Tibial artery (tissue), 4 donors: ENCODE measurements around the gene SLC39A11.

Experiments used
- DNase-seq, 2 donors: peaks; one replicate each; pipeline ENCODE4 v3.0.0-alpha.2; 2019
- H3K27ac ChIP-seq, 2 donors: fragments of 200-600 bp; sonication (generic) in 1 of 2; 1 replicate in 1 of 2; 2 replicates in 1 of 2; pipeline ENCODE4 v1.5.1; 2018 to 2019; ENCODE audit warnings: mild to moderate bottlenecking in 1 of 2
- H3K27me3 ChIP-seq, 2 donors: fragments of 200-600 bp; sonication (generic) in 1 of 2; one replicate each; pipeline versions ENCODE4 v1.5.1 to v1.6.0; 2016 to 2019
- H3K36me3 ChIP-seq, 3 donors: fragments of 200-600 bp; sonication (generic) in 2 of 3; one replicate each; pipeline ENCODE4 v1.5.1; 2016 to 2019; ENCODE audit warnings: mild to moderate bottlenecking in 2 of 3
- H3K4me1 ChIP-seq, 4 donors: fragments of 200-600 bp; sonication (generic) in 2 of 4; 1 replicate in 3 of 4; 2 replicates in 1 of 4; pipeline ENCODE4 v1.5.1; 2016 to 2019
- H3K4me3 ChIP-seq, 2 donors: fragments of 200-600 bp; sonication (generic) in 1 of 2; 1 replicate in 1 of 2; 2 replicates in 1 of 2; pipeline ENCODE4 v1.5.1; 2018 to 2019; ENCODE audit warnings: mild to moderate bottlenecking in 2 of 2
- H3K9me3 ChIP-seq, 3 donors: fragments of 200-600 bp; sonication (generic) in 1 of 3; one replicate each; pipeline ENCODE4 v1.5.1; 2016 to 2019
- intact Hi-C: fragments of 100-400 bp; cut with DNase I; formaldehyde crosslinking; loops from one replicate; pipeline ENCODE4 v1.15.0; 2023; ENCODE audit warnings: low total_unique reads
- TF ChIP-seq, protein P1 (sequence below), 2 experiments: fragments of 200-600 bp in 1 of 2; fragments of 450-650 bp in 1 of 2; IDR thresholded peaks; one replicate each; pipeline ENCODE4 v1.5.1; 2017 to 2019; ENCODE audit warnings: antibody characterized with exemption in 2 of 2, mild to moderate bottlenecking in 1 of 2, moderate library complexity in 1 of 2

Gene SLC39A11

DNA sequence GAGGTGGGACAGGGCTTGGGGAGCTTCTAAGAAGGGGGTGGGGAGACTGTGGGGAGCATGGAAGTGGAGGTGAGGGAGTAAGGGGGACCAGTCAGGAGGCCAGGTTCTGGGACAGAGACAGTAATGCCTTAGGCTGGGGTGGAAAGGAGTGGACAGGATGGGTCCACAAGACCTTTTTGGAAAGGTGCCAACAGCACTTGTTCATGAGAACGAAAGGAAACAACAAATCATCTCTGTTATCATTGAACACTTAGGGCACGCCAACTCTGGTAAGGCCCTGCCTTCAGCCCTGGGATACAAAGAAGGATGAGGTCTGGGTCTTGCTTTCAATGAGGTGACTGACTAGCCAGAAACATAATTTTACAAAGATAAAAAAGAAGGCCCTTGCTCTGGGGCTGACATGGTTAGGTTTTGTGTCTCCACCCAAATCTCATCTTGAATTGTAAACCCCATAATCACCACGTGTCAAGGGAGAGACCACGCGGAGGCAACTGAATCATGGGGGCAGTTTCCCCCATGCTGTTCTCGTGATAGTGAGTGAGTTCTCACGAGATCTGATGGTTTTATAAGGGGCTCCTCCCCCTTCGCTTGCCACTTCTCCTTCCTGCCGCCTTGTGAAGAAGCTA is 113.8 kb downstream of the SLC39A11 start:
- TF ChIP-seq, protein P1, sequence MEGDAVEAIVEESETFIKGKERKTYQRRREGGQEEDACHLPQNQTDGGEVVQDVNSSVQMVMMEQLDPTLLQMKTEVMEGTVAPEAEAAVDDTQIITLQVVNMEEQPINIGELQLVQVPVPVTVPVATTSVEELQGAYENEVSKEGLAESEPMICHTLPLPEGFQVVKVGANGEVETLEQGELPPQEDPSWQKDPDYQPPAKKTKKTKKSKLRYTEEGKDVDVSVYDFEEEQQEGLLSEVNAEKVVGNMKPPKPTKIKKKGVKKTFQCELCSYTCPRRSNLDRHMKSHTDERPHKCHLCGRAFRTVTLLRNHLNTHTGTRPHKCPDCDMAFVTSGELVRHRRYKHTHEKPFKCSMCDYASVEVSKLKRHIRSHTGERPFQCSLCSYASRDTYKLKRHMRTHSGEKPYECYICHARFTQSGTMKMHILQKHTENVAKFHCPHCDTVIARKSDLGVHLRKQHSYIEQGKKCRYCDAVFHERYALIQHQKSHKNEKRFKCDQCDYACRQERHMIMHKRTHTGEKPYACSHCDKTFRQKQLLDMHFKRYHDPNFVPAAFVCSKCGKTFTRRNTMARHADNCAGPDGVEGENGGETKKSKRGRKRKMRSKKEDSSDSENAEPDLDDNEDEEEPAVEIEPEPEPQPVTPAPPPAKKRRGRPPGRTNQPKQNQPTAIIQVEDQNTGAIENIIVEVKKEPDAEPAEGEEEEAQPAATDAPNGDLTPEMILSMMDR (IDR thresholded peaks at IDR 0.05) = no peak
- no peak overlapping the region for H3K27ac ChIP-seq
- H3K4me3 ChIP-seq = no peak overlapping the region
- no peaks in the 10 kb centered on the region for H3K9me3 ChIP-seq
- H3K27me3 ChIP-seq = no peaks in the 10 kb centered on the region
- DNase-seq = no peak
- intact Hi-C loops = no loop called here
- no peaks in the 10 kb centered on the region for H3K36me3 ChIP-seq
- peaks cover 0 to 20% (median 14%) of the 10 kb centered on the region in 4 donors for H3K4me1 ChIP-seq

DNA sequence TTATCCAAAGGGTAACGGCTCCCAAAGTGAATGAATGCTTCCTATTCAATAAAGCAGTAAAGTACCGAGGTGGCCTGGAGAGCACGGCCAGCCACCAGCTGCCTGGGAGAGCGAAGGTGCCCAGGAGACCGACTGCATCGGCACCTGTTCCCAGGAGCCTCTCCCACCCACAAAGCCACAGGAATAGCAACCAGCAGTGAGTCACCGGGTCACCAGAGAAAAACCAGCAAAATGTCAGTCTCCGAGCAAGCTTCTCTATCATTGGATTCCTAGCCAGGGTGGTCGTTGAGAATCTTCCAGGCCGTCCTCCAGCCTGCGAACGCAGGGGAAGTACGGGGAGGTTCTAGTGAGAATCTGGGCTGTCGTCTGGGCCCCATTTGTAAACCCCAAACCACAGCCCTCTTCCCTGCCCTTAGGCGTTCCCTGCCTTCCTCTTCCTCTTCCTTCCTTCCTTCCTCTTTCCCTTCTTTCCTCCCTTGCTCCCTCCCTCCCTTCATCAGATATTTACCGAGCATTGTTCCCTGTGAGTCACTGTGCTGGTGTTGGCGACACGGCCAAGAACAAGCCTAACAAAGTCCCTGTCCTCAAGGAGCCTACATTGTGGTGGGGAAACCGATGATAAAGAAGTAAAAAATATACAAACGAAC is 114.6 kb downstream of the SLC39A11 start:
- TF ChIP-seq, protein P1 (IDR thresholded peaks at IDR 0.05) = no peak
- Histone ChIP-seq H3K4me1 (peaks cover 0 to 20% (median 14%) of the 10 kb centered on the region in 4 donors), H3K9me3 (no peaks in the 10 kb centered on the region), H3K27ac (peak overlapping the region; percentile 66 to 74), H3K36me3 (no peaks in the 10 kb centered on the region), H3K4me3 (no peak overlapping the region), H3K27me3 (no peaks in the 10 kb centered on the region)
- intact Hi-C loops = no loop called here
- DNase-seq = no peak

DNA sequence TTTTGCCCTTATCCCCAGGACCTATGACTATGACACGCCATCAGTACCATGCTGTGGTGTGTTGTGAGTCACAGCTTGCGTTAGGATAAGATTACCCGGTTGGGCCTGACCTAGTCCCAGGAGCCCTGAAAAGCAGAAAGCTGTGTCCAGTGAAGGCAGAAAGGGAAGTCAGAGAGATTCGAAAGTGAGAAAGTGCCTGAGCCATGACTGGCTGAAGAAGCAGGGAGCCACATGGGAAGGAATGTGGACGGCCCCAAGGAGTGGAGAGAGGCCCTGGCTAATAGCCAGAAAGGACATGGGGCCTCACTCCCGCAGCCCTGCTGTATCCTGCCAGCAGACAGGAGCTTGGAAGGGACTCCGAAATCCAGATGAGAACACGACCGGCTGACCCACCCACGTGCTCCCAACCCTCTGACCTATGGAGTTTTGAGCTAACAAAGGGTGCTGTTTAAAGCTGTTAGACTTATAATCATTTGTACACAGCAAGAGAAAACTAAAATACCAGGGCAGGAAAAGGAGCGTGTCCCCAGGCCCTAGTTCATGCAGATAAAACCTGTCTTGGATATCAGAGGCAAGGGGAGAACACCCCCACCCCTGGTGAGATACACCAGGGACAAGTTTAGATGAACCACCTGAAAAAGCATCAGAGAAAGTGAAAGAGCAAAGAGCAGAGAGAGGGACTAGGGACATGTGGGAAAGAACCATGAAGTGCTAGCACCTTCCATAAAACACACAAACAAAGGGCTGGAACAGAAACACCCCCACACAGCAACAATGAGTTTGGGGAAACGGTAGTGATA is 115.3 kb downstream of the SLC39A11 start:
- Histone ChIP-seq H3K27me3 (no peaks in the 10 kb centered on the region), H3K4me3 (peak overlapping the region in 1 of 2 donors; percentile 8), H3K9me3 (no peaks in the 10 kb centered on the region), H3K4me1 (peaks cover 0 to 20% (median 14%) of the 10 kb centered on the region in 4 donors), H3K27ac (peak overlapping the region; percentile 66 to 74), H3K36me3 (no peaks in the 10 kb centered on the region)
- TF ChIP-seq, protein P1 (IDR thresholded peaks at IDR 0.05) = no peak
- peak; percentile 42 to 77 for DNase-seq
- intact Hi-C loops = no loop called here

DNA sequence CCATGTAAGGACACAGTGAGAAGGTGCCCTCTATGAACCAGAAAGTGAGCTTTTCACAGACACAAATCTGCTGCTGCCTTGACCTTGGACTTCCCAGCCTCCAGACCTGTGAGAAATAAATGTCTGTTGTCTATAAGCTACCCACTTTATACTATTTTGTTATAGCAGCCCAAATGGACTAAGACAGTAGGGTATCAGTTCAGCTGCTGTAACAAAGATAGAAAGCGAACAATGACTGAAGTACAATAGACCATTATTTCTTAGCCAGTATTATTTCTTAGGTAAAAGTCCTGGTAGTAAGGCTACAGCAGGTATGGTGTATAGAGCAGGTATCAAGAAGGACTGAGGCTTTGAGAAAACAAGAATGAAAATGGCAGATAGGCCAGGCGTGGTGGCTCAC is 117.0 kb downstream of the SLC39A11 start:
- intact Hi-C loops = no loop called here

DNA sequence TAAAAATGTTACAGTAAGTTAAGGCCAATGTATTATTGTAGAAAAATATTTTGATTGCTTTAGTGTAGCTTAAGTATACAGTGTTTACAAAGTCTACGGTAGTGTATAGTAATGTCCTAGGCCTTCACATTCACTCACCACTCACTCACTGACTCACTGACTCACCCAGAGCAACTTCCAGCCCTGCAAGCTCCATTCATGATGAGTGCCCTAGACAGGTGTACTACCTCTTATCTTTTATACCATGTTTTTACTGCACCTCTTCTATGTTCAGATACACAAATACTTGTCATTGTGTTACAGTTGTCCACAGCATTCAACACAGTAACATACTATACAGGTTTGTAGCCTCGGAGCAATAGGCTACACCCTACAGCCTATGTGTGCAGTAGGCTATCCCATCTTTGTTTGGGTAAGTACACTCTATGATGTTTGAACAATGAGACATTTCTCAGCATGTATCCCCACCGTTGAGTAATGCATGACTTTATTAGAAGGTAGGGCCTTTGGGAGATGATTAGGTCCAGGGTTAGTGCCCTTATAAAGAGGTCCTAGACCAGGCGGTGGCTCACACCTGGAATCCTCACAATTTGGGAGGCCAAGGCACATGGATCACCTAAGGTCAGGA is 117.8 kb downstream of the SLC39A11 start:
- H3K4me1 ChIP-seq = peaks cover 0 to 20% (median 14%) of the 10 kb centered on the region in 4 donors
- no peaks in the 10 kb centered on the region for H3K36me3 ChIP-seq
- TF ChIP-seq, protein P1 (IDR thresholded peaks at IDR 0.05) = no peak
- no peak for DNase-seq
- intact Hi-C loops = no loop called here
- H3K9me3 ChIP-seq = no peaks in the 10 kb centered on the region
- no peak overlapping the region for H3K27ac ChIP-seq
- H3K27me3 ChIP-seq = no peaks in the 10 kb centered on the region
- no peak overlapping the region for H3K4me3 ChIP-seq

More for the DNA sequence above, 117.0 kb downstream of the SLC39A11 start:
- no peak for DNase-seq
- peaks cover 0 to 20% (median 14%) of the 10 kb centered on the region in 4 donors for H3K4me1 ChIP-seq
- TF ChIP-seq, protein P1 (IDR thresholded peaks at IDR 0.05) = no peak
- no peak overlapping the region for H3K4me3 ChIP-seq
- H3K27ac ChIP-seq = no peak overlapping the region
- H3K9me3 ChIP-seq = no peaks in the 10 kb centered on the region
- H3K27me3 ChIP-seq = no peaks in the 10 kb centered on the region
- no peaks in the 10 kb centered on the region for H3K36me3 ChIP-seq
